ENCODE measurements around the gene OR2C1. TPM values are rescaled to one million over a fixed set of nuclear protein-coding genes. Genes with fewer than 3 reads are reported as not detected.

OR2C1 gene
- total RNA-seq, 1 donor from 2014 or later = 0.40 TPM

- intact Hi-C loops (cut with DNase I) = loop anchor here (5.0 kb wide), 1 partner anchor 1491 kb away; no protein-coding TSS in a partner anchor
- no peak for ATAC-seq
- DNase-seq (ENCODE audit: low spot score) = no peak
Measured at GRCh38 chr16:3383045-3383448, 27.4 kb downstream of the OR2C1 start.

GRCh38 chr16:3388325-3388724 is 32.6 kb downstream of the OR2C1 start:
- DNase-seq (ENCODE audit: low spot score) (no peak), ATAC-seq (no peak)

DNA sequence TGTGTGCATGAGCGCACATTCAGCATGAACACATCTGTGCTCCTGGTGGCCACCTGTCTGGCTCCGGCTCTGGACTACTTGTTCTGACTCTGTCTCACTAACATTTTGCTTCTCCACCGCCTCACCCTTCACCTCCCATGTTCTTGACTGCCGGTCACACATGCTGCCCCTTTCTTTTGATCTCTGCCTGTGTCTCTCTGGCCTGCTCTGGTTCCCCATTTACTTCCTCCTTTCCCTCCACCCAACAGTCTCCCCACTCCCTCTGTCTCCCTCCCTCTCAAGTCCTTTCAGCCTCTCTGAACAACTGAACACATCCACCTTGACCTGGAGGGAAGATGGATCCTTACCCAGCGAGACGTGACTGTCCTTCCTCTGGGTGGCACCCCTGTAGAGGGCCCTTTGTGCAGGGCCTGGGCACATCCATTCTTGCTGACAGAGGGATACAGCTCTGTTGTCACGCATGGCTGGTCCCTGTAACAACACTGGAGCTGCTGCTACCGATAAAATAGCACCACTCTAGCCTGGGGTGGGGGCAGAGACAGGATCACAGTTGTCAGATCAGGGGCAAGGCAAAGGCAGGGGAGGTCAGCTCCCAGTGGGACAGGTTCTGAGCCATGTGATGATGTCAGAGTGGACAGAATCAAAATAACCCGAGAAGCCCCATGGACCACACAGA is 34.1 kb downstream of the OR2C1 start:
- intact Hi-C loops (cut with DNase I) = no loop called here
- ATAC-seq (no peak), DNase-seq (ENCODE audit: low spot score) (no peak)

More at GRCh38 chr16:3388325-3388724, 32.6 kb downstream of the OR2C1 start:
- intact Hi-C loops (cut with DNase I) = no loop called here

DNA sequence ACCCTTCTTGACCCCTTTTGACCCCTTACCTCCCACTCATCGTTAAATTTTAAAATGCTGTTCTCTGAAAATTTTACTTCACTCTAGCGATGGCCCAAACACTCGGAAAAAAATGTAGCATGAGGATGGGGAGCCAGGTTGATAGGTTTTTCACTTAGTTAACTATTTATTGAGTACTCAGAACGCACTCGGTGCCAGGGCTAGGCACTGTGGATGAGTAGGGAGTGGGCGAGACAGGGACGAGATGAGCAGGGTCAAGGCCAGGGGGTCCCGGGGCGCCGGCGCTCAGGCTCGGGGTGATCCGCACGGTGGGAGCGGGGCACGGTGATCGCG is 44.7 kb downstream of the OR2C1 start:
- no peak for DNase-seq (ENCODE audit: low spot score)
- ATAC-seq = no peak
- intact Hi-C loops (cut with DNase I) = loop anchor here (10.0 kb wide), 1 partner anchor 96 kb away; the partner anchor contains the start of genes TIGD7 and ZNF75A

DNA sequence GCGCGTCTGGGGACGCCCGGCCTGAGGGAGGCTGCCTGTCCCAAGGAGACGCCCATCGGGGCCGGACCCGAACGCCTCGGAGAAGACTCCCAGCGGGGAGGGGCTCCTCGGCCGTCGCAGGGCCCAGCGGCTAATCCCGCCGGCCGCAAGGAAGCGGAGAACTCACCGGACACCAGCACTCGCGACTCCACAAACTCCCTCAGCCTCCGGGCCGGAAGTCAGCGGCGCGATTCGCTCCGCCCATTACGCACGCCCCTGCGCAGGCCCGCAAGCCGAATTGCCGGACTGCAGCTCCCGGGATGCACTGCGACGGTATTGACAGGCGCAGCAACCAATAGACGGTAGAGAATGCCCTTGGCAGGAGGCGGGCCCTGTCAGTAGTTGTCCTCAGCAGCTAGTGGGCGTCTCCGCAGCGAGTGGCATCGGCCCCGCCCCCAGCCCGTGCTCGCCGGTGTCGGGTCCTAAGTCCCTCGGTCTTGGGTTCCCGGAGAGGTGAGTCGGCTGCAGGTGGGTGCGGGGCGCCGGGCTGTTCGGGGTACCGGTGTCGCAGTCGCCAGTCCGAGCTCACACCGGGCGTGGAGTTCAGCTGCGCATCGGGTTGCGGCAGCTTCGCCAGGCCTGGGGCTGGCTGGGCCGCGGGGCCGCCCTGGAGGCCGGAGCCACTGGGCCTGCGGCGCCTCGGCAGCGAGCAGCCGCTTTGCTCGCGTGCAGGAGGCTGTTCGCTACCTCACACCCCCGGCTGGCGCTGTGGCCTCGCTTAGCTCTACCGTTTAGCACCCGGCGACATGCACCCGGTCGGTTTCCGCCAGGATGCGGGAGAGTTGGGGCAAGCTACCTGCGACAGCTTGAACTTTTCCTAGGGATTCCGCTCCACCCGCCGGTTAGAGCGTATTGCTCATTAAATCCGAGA is 45.3 kb downstream of the OR2C1 start, which contains the start of the genes ZNF174 and ZSCAN32:
Gene ZNF174 (plus strand): TSS at position 437 of the 910 bp plus-strand sequence. CDS start 790 bp downstream, outside the sequence.
Gene ZSCAN32 (minus strand): TSS at position 226 of the 910 bp plus-strand sequence. CDS start 3,447 bp downstream, outside the sequence.
- DNase-seq (ENCODE audit: low spot score) (peak; percentile 99), ATAC-seq (peak; percentile 100)
- intact Hi-C loops (cut with DNase I) = loop anchor here (10.0 kb wide), 1 partner anchor 96 kb away; the partner anchor contains the start of genes TIGD7 and ZNF75A

DNA sequence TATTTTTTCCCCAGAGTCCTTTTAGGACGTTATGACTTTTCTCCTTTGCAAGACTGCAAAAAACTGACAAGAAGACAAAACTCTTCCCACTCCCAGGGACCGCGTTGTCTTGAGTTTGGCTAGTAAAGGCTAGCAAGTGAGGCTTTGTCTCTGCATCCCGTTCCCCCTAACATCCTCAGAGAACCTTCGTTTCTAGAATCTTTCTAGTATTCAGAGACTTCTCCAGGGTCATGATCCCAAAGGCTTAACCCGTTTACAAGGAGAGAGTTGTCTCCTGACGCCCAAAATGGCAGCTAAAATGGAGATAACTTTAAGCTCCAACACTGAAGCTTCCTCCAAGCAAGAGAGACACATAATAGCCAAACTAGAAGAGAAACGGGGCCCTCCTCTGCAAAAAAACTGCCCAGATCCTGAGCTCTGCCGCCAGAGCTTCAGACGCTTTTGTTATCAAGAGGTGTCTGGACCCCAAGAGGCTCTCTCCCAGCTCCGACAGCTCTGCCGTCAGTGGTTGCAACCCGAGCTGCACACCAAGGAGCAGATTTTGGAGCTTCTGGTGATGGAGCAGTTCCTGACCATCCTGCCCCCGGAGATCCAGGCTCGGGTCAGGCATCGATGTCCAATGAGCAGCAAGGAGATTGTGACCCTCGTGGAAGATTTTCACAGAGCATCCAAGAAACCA is 46.2 kb downstream of the OR2C1 start:
- intact Hi-C loops (cut with DNase I) = loop anchor here (10.0 kb wide), 1 partner anchor 97 kb away; the partner anchor contains the start of genes TIGD7 and ZNF75A
- ATAC-seq (no peak), DNase-seq (ENCODE audit: low spot score) (no peak)

Other genes with a start within 250 kb of the OR2C1 start
- gene ZNF205, start 243.3 kb upstream of the OR2C1 start, total RNA-seq = 12.3 TPM
- 9.0 TPM for gene ZNF213, start 220.9 kb upstream of the OR2C1 start, total RNA-seq
- gene OR1F1, start 167.7 kb upstream of the OR2C1 start, total RNA-seq = not detected
- gene ZNF200, start 120.7 kb upstream of the OR2C1 start, total RNA-seq = 7.4 TPM
- 3.0 TPM for gene MEFV, start 99.3 kb upstream of the OR2C1 start, total RNA-seq
- 31.4 TPM for gene ZNF263, start 72.4 kb upstream of the OR2C1 start, total RNA-seq
- gene TIGD7, start 50.5 kb upstream of the OR2C1 start, total RNA-seq = 9.9 TPM
- 33.8 TPM for gene ZNF75A, start 50.4 kb upstream of the OR2C1 start, total RNA-seq
- gene ZSCAN32, start 45.1 kb downstream of the OR2C1 start, total RNA-seq = 14.3 TPM
- 10.8 TPM for gene ZNF174, start 45.3 kb downstream of the OR2C1 start, total RNA-seq
- 3.2 TPM for gene ZNF597, start 87.6 kb downstream of the OR2C1 start, total RNA-seq
- 41.3 TPM for gene NAA60, start 87.8 kb downstream of the OR2C1 start, total RNA-seq
- gene C16orf90, start 139.6 kb downstream of the OR2C1 start, total RNA-seq = not detected
- gene CLUAP1, start 145.1 kb downstream of the OR2C1 start, total RNA-seq = 32.7 TPM
- 1.6 TPM for gene NLRC3, start 221.5 kb downstream of the OR2C1 start, total RNA-seq

Measured in sciatic nerve (tissue), 2 donors.